Keratinocyte (primary cell): ENCODE results near the gene TLCD1.

Experiments used
- EZH2 ChIP-seq: IDR thresholded peaks from one replicate; pipeline ENCODE4 v1.6.1; 2012; ENCODE audit warnings: inconsistent platforms, mild to moderate bottlenecking, low read length, moderate library complexity
- TF ChIP-seq, protein P1 (sequence below), 3 experiments: IDR thresholded peaks in 1 of 3; conservative IDR thresholded peaks in 1 of 3; optimal IDR thresholded peaks in 1 of 3; 2 replicates in 2 of 3; 3 replicates in 1 of 3; pipeline versions ENCODE3 to v1.5.1; 2011; ENCODE audit warnings: low read length in 3 of 3, mild to moderate bottlenecking in 3 of 3, moderate library complexity in 2 of 3, control low read depth in 1 of 3, inconsistent platforms in 1 of 3; ENCODE audit not compliant: insufficient read depth in 2 of 3; ENCODE audit errors: extremely low read depth in 1 of 3

DNA sequence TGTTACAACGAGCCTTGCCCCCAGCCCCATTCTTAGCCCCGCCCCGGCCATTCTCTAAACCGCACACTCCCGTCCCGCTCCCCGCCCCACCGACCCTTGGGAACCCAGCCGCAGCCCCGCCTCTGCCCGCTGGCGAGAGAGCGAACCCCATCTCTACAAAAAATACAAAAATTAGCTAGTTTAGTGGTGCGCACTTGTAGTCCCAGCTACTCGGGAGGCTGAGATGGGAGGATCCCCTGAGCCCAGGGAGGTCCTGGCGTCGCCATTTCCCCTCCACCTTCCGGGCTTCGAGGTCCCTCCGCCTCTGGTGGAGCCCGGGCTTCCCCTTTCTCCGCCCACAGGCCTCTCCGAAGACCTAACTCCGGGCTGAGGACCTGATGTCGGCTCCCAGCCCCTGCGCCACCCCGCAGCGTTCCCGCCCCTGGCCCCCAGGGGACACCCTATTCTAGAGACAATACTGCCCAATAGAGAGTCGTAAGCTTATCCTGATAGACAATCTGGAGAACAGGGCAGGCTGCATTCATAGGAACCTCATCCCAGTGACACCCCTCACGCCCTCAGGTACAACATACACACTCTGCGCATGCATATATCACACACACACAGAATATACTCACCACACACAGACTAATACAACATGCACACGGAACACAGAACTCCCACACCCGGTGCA lies 13.9 kb downstream of the TLCD1 start:
- TF ChIP-seq, protein P1, sequence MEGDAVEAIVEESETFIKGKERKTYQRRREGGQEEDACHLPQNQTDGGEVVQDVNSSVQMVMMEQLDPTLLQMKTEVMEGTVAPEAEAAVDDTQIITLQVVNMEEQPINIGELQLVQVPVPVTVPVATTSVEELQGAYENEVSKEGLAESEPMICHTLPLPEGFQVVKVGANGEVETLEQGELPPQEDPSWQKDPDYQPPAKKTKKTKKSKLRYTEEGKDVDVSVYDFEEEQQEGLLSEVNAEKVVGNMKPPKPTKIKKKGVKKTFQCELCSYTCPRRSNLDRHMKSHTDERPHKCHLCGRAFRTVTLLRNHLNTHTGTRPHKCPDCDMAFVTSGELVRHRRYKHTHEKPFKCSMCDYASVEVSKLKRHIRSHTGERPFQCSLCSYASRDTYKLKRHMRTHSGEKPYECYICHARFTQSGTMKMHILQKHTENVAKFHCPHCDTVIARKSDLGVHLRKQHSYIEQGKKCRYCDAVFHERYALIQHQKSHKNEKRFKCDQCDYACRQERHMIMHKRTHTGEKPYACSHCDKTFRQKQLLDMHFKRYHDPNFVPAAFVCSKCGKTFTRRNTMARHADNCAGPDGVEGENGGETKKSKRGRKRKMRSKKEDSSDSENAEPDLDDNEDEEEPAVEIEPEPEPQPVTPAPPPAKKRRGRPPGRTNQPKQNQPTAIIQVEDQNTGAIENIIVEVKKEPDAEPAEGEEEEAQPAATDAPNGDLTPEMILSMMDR (optimal IDR thresholded peaks at IDR 0.05 in 1 of 3, IDR thresholded peaks at IDR 0.05 in 1 of 3, conservative IDR thresholded peaks at IDR 0.05 in 1 of 3; ENCODE audit: extremely low read depth in 1 of 3, insufficient read depth in 2 of 3, low read length in 3 of 3) = no peak
- TF ChIP-seq EZH2 = no peak
